ENCODE measurements around the gene ORAI1.
"Not testable (repeated sequence)": the region's sequence is repeated elsewhere in the genome, so short reads cannot be mapped to it uniquely, and the experiment has no call there.

Gene ORAI1

DNA sequence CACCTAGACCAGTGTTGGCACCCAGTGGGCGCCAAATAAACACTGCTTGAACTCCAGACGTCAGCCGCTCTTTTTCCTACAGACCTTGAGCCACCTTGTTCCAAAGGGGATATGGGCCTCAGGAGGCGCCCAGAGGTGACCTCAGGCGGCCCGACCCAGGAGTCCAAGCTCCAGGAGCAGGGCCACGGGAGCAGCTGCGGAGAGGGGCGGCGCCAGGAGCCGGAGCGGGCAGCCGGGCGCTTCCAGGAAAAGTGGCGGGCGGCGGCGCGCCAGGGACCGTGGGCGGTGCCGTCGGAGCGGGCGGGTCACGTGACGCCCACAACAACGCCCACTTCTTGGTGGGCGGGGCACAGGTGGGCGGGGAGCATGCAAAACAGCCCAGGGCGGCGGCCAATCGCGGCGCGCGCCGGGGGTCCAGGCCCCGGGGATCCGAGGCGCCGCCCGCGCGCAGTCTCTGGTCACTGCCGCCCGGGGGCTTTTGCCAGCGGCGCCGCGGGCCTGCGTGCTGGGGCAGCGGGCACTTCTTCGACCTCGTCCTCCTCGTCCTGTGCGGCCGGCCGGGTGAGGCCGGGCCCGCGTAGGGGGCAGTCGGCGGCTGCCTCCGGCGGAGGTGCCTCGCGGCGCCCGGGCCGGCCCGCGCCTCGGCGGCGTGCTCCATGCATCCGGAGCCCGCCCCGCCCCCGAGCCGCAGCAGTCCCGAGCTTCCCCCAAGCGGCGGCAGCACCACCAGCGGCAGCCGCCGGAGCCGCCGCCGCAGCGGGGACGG is at the start of gene ORAI1:
Gene ORAI1, plus strand, starts transcription at position 444 of the 766 bp plus-strand sequence.
- DNase-seq, result peak; percentile 77

DNA sequence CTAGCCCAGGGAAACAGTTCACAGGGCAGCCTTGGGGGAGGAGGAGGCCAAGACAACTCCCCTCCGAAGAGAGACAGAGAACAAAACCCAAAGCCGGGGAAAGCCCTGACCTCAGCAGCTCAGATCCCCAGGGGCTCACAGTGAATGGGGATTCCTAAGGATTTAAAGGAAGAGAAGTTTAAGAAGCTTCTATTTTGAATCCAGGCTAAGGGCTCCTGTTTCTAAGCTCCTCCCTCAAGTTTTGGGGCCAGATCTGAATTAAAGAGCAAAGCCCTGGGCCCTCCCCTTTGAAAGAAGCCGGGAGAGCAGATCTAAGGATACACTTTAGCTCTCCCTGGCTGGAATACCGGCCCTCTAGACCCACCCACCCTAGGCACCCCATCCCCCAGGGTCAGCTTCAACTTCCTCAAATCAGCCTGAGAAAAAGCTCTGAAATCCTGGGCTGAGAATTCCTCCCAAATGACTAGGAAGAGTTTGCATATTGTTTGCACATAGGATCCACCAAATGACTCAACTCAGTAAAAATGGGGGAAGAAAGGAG is 49.4 kb upstream of the ORAI1 start:
- DNase-seq, result no peak

DNA sequence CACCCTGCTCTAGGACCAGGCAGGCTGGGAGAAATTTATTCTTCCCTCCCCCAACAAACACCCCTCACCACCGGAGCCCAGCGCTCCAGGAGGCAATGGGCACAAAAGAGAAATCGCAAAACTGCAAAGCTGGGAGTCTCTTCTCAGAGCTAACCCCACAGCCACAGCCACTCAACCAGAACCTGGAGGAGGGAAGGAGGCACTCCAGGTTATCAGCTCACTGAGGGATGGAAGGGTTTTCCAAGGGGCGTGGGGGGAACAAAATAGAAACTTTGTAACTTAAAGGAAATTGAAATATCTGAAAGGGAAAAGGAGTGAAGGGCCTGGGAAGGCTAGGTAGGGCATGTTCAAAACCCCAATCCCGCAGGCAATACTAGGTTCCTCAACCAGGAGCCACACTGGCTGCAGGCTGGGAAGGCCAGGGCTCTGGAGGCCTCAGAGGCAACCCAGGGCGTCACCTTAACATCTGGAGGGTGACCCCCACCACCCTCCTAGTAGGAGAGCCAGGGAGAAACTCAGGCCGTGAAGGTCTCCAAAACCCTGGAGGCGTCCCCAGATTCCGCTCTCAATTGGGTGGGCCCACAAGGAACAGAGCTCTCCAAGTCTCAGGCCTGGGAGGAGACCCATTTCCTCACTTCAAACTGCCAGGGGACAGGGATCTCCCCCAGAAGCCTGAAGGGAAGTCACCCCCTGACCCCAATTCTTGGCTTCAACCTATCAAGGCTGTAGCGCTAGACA is 48.7 kb upstream of the ORAI1 start:
- DNase-seq, result no peak

DNA sequence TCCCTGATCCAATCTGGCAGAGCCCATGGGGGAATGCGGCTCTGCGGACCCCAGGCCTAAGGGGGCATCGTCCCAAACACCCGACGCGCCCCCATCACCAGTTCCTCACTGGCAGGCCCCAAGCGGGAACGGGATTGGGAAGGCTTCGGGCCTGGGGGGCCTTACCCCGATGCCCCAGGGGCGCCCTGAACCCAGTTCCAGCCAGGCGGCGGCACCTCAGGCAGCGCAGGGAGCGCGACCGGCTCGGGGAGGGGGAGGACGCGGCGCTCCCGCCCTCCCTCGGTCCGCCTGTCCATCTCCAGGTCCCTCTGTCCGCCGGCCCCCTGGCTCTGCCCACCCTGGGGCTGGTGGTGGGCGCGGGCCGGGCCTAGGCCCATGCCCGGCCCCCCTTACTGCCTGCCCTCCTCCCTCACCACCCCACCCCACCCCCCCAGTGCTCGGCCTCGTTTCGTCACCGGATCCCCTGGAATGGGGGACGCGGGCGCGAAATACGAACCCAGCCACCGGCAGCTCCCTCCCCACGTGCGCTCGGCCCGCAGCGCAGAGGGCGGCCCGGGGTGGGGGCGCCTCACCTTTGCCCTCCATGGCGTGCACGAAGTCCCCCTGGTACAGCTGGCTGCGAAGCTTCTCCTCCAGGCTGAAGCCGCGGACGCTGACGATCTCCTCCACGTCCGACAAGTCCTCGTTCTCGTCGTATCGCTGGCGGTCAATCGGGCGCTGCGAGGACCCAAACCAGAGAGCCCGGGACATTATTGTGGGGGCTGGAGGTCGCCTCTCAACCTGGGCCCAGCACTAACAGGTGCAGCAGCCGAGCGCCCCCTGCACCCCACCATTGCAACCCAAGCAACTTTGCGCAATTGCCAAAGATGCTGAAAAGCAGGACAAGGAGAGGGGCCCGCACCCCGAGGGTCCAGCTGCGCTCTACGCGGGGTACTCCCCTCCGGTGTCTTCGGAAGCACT is 47.8 kb upstream of the ORAI1 start:
- no peak for DNase-seq

DNA sequence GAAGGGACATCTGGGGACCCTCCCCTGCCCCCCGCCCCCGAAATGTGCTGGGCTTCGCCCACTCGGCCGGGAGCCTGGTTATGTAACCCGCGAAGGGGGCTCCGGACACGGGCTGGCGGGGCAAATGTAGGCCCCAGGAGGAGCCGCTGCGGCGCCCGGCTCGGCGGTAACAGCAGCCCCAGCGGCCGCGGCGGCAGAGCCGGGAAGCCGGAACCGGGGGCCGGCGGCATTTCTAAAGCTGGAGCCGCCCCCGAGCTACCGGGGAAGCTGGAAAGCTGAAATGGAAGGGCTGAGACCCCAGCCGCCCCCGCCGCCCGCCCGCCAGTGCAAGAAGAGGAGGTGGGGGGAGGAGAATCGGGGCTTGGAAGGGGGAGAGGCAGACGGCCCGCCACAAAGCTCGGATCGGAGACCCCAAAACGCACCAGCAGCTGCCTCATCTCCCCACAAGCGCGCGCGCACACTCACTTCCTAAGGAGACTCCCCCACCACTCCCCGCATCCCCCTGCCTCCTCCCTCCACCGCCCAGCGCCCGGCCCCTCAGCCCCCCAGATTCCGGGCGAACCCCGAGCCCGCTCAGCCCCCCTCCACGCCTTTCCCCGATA is 47.0 kb upstream of the ORAI1 start:
- no peak for DNase-seq

DNA sequence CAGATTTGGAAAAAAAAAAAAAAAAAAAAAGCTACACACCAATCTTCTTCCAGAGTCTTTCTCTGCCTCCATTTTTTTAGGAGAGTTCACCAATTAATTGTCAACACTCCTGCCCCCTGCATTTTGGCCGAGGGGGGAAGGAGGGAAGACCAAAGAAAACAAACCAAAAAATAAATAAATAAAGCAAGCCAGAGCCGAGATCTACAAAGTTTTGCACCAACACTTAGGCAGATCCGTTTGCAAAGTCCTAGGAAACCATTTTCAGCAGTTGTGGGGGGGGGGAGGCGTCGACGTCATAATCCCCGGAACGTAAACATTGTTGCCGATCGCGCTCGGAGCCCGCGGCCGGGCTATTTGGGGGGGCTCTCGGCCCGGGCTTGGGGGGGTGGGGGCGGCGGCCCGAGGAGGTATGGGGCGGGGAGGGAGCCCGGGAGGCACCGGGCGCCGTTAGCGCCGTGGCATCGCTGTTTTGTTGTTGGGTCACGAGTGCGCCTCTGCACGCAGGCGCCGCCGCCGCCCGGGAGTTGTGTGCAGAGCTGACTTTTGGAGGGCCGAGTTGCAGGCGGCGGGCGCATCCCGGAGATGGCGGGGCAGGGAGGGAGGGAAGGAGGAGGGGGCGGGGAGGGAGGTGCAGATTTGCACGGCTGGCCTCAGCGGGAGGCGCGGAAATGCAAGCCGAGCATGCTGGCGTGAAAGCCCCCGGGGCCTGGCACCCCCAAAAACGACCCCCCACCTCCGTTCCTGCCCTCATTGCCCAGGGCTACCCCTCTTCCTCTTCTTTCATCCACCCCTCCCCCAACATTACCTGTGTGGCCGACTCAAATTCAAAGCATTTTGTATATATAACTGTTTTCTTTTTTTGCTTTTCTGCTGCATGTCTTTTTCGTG is 46.1 kb upstream of the ORAI1 start:
- no peak for DNase-seq

DNA sequence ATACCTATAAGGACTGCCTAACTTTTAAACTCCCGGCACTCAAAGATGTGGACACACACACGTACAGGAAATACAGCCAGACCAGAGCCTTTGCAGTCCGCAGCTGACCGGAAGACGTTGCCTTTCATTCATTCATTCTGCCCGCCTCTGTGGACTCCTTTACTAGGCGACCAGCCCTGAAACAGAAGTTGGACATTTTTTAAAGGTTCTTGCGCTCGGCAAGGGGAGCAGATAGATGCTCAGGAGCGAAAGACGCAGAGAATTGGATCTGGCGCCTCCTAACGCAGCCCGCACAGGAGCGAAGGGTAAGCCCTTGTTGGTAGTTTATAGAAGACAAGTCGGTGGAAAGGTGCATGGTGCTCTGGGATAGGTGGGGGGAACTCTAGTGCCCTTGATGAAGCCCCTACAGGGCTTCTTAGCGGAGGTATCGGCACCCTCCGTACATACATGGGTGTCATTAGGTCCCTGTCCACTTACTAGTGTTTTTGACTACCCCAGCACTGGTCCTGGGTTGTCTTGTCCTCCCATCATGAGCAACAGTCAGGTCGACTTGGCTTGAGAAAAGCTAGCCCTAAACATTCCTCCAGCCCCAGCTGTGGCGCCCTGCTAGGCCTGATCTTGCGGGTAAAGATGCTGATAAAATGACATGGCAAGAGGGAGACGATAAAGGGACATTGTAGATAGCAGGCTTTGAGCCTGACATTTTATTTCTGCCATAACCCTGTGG is 45.2 kb upstream of the ORAI1 start, which contains the start of gene KDM2B:
Gene KDM2B, minus strand, starts transcription at position 65 of the 727 bp plus-strand sequence. CDS start 112 bp downstream, outside the sequence.
- DNase-seq, result no peak

DNA sequence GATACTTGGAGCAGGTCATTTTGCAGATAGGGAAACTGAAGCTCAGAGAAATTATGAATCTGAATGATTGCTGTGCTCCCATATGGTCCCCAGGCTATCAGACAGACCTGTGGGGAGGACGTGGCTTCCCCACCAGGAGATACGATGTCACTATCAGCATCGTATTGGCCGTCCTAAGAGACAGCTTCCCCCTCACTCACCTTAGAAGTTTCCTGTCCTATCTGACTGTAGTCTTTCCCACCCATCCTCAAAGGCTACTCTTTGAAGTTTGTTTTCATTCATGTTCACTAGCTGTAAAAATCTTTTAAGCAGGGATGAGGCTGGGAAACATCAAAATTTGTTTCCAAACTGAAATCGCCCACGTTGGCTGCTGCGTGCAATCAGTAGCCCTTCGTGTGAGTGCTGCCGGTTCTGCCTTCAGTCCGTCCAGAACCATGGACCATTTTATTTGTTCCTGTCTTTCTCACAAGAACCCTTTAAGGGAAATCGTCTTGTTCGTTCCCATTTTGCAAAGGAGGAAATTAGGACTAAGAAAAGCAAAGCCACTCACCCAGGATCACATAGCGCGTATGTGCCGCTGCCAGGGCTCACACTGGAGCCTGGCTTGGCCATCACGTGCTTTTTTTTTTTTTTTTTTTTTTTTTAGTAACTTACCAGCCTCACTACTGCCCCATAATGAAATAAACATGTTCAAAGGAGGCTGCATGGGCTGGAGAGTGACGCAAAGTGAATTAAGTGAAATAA is 44.5 kb upstream of the ORAI1 start:
- DNase-seq, result no peak

DNA sequence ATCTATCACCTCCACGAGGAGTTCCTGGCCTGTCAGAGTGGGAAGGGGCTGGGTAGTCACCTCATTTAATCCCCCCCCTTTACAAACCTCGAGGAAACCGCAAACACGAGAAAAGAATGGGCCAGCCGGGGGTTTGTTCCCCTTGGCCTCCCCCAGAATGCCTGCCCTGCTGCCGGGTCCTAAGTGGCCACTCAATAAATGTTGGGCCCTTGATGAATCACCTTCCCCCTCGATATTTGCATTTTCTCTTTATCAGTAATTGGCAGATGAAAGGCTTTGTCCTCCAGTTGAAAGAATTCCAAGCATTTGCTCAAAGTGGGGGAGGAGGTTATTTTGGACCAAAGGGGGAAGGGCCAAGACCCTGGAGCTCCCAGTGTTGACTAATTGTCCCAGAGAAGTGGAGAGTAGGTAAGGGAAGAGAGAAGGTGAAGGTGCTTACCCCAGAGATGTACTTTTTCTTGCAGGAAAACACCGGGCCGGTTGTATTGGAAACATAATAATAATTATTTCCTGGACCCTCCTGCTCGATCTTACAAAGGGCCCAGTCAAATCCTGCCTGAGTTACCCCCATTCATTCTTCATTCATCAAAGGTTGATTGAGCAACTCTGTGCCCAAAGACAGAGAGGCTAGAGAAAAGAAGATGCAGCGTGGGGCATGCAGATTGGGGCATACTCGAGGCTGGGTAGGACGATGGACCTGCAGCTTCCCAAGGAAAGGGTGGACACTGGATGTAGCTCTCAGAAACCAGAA is 43.6 kb upstream of the ORAI1 start:
- DNase-seq, result no peak

DNA sequence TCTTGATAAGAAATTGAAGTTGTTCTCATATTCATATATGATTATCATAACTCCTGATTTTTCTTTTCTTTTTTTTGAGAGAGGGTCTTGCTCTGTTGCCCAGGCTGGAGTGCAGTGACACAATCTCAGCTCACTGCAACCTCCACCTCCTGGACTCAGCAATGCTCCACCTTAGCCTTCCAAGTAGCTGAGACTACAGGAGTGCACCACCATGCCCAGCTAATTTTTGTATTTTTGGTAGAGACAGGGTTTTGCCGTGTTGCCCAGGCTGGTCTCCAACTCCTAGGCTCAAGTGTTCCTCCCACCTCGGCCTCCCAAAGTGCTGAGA is 43.0 kb upstream of the ORAI1 start:
- not testable (repeated sequence) for DNase-seq

DNA sequence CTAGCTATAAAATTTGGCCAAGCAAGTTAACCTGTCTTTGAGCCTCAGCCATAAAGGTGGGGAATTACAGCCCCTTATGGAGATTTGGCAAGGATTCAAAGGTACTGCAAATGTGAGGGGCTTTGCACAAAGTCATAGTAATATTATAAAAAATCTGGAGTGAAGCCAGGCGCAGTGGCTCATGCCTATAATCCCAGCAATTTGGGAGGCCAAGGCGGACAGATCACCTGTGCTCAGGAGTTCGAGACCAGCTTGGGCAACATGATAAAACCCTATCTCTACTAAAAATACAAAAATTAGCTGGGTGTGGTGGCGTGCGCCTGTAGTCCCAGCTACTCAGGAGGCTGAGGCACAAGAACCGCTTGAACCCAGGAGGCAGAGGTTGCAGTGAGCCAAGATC is 41.4 kb upstream of the ORAI1 start:
- DNase-seq, result not testable (repeated sequence)

DNA sequence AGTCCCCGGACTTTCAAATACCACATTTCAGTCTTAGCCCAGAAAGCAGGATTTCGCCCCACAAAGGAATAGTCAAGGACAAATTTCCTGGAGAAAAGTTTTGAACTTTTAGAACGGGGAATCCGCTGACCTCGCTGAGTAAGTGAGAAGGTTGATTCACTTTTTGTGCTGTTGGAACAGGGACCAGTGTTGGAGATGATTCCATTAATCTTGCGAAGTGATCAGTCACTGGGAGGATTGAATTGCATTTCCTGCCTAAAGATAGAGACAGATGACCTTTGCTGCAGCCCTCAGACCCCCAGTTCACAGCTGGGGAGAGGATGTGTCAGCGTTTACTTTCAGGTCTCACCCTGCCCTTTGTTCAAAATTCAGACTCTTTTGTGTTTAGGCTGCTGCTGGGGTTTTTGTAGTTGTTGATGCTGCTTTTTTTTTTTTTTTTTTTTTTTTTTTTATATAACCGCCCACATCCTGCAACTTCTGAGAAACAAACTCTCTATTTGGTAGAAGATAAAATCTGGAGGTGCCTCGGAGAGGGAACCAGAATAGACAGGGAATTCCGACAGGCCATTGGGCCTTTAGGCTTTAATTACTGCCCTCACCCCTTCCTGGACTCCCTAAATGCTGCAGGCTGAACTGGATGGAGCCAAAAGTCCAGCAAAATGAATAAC is 35.7 kb upstream of the ORAI1 start:
- no peak for DNase-seq

DNA sequence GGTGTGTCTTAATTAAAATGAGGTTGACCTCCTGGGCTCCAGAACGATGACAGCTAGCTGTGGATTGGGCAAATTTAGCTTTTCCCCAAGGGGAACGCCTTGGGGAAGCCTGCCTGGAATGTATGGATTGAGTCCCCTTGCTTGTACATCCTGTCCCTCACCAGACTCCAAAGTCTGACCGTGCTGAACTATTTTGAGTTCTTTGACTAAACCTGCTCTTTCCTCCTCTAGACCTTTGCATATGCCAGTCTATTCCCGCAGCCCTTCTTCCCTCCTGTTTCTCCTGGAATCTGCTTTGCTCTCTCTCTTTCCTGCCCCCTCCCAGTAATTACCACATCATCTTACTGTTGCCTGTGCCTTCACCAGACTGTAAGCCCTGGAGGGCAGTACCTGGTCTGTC is 34.0 kb upstream of the ORAI1 start:
- no peak for DNase-seq

DNA sequence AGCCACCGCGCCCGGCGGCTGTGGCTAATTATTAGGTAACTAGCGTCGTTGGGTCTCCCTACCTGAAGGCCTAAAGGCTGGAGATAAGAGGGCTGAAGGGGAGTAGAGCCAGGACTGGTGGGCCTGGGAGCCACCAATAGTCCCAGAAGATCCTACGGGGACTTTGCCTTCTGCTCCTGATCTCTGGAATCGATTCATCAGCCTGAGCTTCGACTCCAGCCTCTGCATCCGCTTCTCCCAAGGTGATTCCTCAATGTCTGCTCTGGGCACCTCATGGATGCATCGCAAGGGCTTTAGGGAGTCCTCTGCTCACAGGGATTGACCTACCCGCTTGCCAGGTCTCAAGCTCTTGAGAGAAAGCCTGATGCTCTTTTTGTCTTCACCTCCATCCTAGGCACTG is 30.8 kb upstream of the ORAI1 start:
- no peak for DNase-seq

DNA sequence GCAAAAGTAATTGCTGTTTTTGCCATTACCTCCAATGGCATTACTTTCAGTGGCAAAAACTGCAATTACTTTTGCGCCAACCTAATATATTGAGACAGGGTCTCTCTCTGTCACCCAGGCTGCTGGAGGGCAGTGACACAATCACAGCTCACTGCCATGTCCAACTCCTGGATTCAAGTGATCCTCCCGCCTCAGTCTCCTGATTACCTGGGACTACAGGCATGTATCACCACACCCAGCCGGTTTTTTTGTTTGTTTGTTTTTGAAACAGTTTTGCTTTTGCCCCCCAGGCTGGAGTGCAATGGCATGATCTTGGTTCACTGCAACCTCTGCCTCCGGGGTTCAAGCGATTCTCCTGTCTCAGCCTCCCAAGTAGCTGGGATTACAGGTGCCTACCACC is 29.8 kb upstream of the ORAI1 start:
- DNase-seq, result no peak

DNA sequence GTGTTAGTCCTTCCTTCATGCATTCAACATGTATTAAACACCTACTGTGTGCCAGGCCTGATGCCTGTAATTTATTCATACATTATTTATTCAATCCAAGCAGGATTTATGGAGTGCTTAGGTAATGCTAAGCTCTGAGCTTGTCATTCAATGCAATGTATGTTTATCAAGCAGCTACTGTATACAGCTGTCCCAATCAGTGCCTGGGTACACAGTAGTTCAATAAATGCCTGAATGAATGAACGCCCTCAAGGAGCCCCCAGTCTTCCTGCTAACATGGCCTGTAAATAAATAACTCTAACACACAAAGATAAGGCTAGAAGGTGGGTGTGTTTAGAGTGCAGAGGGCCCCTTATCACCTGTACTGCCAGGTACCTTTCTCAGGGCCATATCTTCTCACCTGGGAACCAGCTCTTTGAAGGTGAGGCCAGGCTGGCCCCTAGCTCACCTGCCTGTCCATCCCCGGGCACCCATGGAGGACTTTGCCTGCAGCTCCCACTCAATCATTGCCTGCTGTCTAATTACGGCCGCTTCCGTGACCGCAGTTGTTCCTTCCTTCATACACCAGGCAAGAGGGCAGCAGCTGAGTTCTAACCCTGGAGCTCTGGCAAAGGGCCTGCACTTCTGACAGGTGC is 25.5 kb upstream of the ORAI1 start:
- no peak for DNase-seq

DNA sequence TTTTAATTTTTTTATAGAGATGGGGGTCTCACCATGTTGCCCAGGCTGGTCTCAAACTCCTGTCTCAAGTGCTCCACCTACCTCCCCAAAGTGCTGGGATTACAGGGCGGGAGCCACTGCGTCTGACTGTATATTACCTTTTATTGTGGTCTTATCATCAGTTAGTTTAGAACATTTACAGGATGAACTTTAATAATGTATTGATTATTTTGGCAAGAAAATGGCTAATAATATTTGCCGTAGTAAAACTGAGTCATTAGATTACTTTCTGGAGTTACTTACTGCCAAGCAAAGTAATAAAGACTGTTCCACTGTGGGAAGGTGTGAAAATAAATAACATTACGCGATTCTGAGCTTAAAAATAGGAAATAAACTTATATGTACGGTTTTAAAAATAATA is 23.6 kb upstream of the ORAI1 start:
- no peak for DNase-seq

DNA sequence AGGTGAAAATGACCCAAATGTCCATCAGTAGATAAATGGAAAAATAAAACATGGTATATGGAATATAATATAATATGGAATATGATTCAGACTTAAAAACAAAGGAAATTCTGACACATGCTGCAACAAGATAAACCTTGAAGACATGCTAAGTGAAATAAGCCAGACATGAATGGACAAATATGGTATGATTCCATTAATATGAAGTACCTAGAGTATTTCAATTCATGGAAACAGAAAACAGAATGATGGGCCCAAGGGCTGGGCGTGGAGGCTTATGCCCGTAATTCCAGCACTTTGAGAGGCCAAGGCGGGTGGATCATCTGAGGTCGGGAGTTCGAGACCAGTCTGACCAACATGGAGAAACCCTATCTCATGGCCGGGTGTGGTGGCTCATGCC is 22.7 kb upstream of the ORAI1 start:
- DNase-seq, result no peak
